ENCODE data around the gene RBL2. TPM values are rescaled to one million over a fixed set of nuclear protein-coding genes. Genes with fewer than 3 reads are reported as not detected.

Gene RBL2
- total and polyA plus RNA-seq, 2 of the 13 experiments (the other 11 are each of a cell fraction or from before 2014, with no cell fraction given), result 41.2 to 60.9 TPM

DNA sequence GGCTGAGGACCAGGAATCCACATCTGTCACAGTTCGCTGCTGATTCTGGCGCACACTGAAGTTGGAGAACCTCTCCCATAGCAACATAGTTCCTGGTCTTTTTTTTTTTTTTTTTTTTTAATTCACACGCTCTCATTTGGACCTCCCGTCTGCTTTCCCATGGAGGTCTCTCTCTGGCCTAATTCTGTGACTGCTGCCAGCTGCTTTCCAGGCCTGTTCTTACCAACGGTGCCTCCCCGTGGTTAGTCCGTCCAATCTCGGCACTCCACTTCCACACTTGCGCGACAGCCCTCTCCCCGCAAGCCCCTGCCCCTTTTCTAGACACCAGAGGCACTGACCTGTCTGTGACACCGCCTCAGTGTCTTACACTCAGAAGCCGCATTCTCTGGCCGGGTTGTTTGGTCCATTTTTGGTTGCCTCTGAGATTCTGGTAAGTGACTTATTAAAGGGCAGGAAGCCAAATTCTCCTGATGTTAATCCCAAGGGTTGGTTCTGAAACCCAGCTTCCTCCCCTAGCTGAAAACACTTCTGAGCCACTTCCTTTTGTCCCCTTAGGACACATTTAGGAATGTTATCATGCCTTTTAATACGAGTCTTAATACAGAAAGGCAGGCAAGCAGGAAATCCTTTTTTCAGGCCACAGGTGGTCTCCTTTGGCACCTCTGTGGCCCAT lies 69.9 kb downstream of the RBL2 start:
- TSS peak; percentile 91 for BruUV-seq (replicated peaks)
- Histone ChIP-seq H3K27ac (ENCODE audit: extremely low read length, insufficient read depth, low read length) (peak overlapping the region; percentile 71), H2AFZ (ENCODE audit: low read length) (no peak overlapping the region), H3K4me1 (ENCODE audit: insufficient read depth, low read length) (peaks cover 27% of the 10 kb centered on the region), H3K36me3 (replicated peaks in 1 of 2; ENCODE audit: control insufficient read depth in 1 of 2, insufficient read depth in 2 of 2, low read length in 2 of 2) (no peaks in the 10 kb centered on the region; a peak in 1 of 5 replicates), H4K20me1 (ENCODE audit: insufficient read depth, low read length) (no peaks in the 10 kb centered on the region), H3K9me3 (ENCODE audit: low read length) (no peaks in the 10 kb centered on the region), H3K9ac (ENCODE audit: insufficient read depth, low read depth, low read length) (peak overlapping the region; percentile 73), H3K4me3 (replicated peaks in 1 of 3; ENCODE audit: insufficient read depth in 1 of 3, low read depth in 2 of 3, low read length in 3 of 3) (peak overlapping the region; percentile 68 to 88 (median 73)), H3K27me3 (ENCODE audit: control insufficient read depth in 1 of 2, insufficient read depth in 2 of 2, low read length in 2 of 2) (no peaks in the 10 kb centered on the region; a peak in 1 of 5 replicates), H3K79me2 (ENCODE audit: insufficient read depth, low read length) (peaks cover 14% of the 10 kb centered on the region), H3K4me2 (ENCODE audit: low read depth, low read length) (peak overlapping the region; percentile 97)
- ATAC-seq, result peak; percentile 0; the same call in 2 of the 3 replicates
- no peak for DNase-seq (ENCODE audit: low spot score)
- FAIRE-seq, result peak; percentile 15
- intact Hi-C loops (cut with micrococcal nuclease; ENCODE audit: unreplicated experiment) (no loop called here), in situ Hi-C loops (cut with HindIII; ENCODE audit: extremely low pct_ligation_motif_present, low pct_unique_long_range_greater_than_20kb) (no loop called here)
- WGBS (ENCODE audit: low lambda C conversion rate), result 2% methylated on average over 15 of the region's 15 CpGs
- CTCF ChIA-PET (ENCODE audit: low intra/inter-chr PET ratio, low total read pairs), result interaction anchor here (1.3 kb wide), 1 partner anchor 43 kb away, joined by 3 read pairs; no protein-coding TSS in a partner anchor
- POLR2A ChIA-PET, result interaction anchor here (0.6 to 2.5 kb wide), 17 partner anchors 7 to 781 kb away, joined by 3 to 23 read pairs (median 3); partner anchors contain the start of genes CHD9, FTO, RBL2 and RPGRIP1L
- TF ChIP-seq ZBTB7A (CRISPR knock-in tag; IDR thresholded peaks at IDR 0.05) (0 out of 2 replicates have a peak, but pooled peaks have one; percentile 36), TERF1 (CRISPR knock-in tag; IDR thresholded peaks at IDR 0.05) (no peak), ZNF33A (CRISPR knock-in tag; IDR thresholded peaks at IDR 0.05; ENCODE audit: borderline replicate concordance) (no peak), ZFP90 (CRISPR knock-in tag; IDR thresholded peaks at IDR 0.05; ENCODE audit: borderline replicate concordance) (no peak), PHF5A (CRISPR knock-in tag; IDR thresholded peaks at IDR 0.05; ENCODE audit: low read depth, unreplicated experiment) (peak; percentile 30), AKAP8 (CRISPR knock-in tag; IDR thresholded peaks at IDR 0.05) (0 out of 2 replicates have a peak, but pooled peaks have one; percentile 48), ZC3H4 (CRISPR knock-in tag; IDR thresholded peaks at IDR 0.05; ENCODE audit: borderline replicate concordance) (0 out of 2 replicates have a peak, but pooled peaks have one; percentile 64), BCL6 (CRISPR knock-in tag; IDR thresholded peaks at IDR 0.05) (peak; percentile 14; the same call in 1 of the 2 replicates), ARNT2 (CRISPR knock-in tag; IDR thresholded peaks at IDR 0.05; ENCODE audit: low read depth) (0 out of 2 replicates have a peak, but pooled peaks have one; percentile 26), JUND (CRISPR knock-in tag; IDR thresholded peaks at IDR 0.05) (0 out of 2 replicates have a peak, but pooled peaks have one; percentile 26), ZNF430 (CRISPR knock-in tag; IDR thresholded peaks at IDR 0.05) (peak; percentile 61; the same call in 1 of the 2 replicates), ZNF772 (CRISPR knock-in tag; IDR thresholded peaks at IDR 0.05) (0 out of 2 replicates have a peak, but pooled peaks have one; percentile 57), IRX3 (CRISPR knock-in tag; IDR thresholded peaks at IDR 0.05; ENCODE audit: borderline replicate concordance, low read depth) (no peak; the same call in 1 of the 2 replicates), ATF7-NPFF (CRISPR knock-in tag; IDR thresholded peaks at IDR 0.05; ENCODE audit: low read depth) (peak; percentile 40; the same call in 1 of the 2 replicates), RXRA (CRISPR knock-in tag; IDR thresholded peaks at IDR 0.05) (no peak), ZNF605 (CRISPR knock-in tag; IDR thresholded peaks at IDR 0.05) (peak; percentile 11; the same call in 1 of the 2 replicates), THAP9 (CRISPR knock-in tag; IDR thresholded peaks at IDR 0.05; ENCODE audit: borderline replicate concordance) (no peak), TMF1 (CRISPR knock-in tag; IDR thresholded peaks at IDR 0.05; ENCODE audit: low read depth) (peak; percentile 18; the same call in 1 of the 2 replicates)
- TF ChIP-seq, protein P1, sequence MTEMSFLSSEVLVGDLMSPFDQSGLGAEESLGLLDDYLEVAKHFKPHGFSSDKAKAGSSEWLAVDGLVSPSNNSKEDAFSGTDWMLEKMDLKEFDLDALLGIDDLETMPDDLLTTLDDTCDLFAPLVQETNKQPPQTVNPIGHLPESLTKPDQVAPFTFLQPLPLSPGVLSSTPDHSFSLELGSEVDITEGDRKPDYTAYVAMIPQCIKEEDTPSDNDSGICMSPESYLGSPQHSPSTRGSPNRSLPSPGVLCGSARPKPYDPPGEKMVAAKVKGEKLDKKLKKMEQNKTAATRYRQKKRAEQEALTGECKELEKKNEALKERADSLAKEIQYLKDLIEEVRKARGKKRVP (CRISPR knock-in tag; IDR thresholded peaks at IDR 0.05), result no peak

All from HepG2 (cell line).